ENCODE data around the gene CHFR.
A peak's percentile ranks its signal among the peaks of the same experiment; 100 is the strongest.
"Not testable (repeated sequence)": the region's sequence is repeated elsewhere in the genome, so short reads cannot be mapped to it uniquely, and the experiment has no call there.

CHFR gene

DNA sequence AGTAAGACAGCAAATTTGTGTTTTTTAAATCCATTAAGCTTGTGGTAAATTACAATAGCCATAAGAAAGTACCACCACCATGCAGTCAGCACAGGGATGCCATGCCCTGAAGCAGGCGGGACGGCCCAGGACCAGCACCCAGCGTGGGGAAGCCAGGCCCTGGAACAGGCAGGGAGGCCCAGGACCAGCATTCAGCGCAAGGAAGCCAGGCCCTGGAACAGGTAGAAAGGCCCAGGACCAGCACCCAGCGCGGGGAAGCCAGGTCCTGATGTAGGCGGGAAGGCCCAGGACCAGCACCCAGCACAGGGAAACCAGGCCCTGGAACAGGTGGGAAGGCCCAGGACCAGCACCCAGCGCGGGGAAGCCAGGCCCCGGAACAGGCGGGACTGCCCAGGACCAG lies 13.2 kb downstream of the CHFR start:
- no peak for DNase-seq

DNA sequence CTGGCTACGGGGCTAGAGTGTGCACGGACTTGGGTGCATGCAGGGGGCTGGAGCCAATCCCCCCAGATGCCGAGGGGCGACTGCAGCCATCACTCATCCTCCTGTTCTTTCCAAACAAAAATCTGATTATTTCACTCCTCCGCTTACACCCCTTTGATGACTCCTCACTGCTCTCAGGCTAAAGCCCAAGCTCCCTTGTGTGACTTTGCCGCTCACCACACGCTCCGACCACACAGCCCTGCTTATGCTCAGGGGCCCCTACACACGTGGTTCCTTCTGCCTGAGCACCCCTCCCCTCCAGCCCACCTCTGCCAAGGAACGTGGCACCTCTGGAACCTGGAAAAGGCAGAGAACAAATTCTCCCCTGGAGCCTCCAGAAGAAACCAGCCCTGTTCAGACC lies 13.7 kb downstream of the CHFR start:
- no peak for DNase-seq

DNA sequence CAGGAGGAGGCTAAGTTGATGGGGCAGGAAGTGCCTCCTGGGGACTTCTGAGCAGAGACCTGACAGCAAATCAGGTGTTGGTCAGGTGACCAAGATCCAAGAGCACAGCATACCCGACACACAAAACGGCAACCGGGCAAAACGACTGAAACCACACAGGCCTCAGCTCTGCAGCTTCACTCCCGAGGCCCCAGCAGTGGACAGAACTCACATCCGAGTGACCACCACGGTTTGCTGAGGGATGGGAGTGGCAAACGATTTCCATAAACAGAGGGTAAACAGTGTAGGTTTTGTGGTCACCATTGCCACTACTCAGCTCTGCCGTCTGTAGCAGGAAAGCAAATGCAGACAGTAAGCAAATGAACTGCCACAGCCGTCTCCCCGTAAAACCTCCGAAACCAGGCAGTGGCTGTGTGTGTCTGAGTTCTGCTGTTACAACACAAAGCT lies 14.4 kb downstream of the CHFR start:
- peak; percentile 48 for DNase-seq

DNA sequence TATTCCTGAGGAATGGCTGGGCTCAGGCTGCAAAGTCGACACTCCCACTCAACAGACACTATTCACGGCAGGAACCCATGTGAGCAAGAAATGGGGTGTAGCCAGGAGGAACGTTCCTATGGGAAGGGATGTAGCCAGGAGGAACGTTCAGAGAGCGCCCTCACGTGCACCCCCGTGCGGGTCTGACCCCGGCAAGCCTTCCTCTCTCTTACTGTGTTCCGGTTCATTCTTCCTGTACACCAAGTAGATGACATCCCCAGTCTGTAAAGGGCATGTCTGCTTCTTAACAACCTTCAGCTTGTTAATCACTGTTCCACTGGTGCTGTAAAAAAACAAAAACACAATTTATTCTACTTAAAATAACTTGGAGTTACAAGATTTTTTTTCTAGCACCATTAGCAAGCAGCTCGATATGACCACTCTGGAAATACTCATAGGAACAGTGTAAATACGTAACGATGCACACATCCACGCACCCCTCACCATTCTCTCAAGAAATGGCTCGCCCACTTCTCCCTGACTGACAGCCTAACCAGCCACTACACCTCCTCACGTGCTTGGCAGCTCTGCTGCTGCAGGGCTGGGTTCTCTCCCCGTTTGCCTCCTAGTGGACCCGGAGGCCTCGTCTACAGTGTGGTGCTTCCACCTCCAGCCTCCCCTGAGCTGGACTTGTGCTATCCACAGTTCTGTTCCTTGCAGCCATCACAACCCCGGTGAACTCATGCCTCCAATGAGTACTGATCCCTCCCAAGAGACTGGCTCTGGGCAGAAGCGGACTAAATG lies 15.1 kb downstream of the CHFR start:
- no peak for DNase-seq

DNA sequence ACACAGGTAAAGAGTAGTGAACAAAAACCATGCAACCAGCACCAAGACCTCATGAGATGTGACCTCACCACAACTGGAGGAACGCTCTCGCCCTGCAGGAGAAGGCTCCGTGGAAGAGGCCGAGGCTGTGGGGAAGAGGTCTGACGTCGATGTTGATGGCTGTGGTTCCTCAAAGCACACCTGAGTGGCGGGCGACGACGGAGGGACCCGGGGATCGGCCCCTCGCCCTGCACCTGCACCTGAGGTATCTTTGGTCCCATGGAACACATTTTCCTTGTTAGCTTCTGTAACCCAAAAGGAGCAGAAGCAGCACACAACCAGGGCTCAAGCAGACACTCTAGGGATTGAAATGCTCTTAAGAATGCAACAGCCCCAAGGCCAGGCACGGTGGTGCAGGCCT lies 17.9 kb downstream of the CHFR start:
- DNase-seq, result no peak

DNA sequence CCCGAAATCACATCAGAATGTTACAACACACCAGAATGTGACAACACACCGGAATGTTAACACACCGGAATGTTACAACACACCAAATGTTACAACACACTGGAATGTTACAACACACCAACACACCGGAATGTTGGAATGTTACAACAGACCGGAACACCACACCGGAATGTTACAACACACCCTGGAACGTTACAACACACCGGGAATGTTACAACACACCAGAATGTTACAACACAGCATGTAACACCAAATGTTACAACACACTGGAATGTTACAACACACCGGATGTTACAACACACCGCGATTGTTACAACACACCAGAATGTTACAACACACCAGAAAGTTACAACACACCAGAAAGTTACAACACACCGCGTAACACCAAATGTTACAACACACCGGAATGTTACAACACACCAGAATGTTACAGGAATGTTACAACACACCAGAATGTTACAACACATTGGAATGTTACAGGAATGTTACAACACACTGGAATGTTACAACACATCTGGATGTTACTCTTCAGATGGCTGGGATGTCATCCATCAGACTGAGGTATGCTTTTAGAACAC lies 21.1 kb downstream of the CHFR start:
- no peak for DNase-seq

DNA sequence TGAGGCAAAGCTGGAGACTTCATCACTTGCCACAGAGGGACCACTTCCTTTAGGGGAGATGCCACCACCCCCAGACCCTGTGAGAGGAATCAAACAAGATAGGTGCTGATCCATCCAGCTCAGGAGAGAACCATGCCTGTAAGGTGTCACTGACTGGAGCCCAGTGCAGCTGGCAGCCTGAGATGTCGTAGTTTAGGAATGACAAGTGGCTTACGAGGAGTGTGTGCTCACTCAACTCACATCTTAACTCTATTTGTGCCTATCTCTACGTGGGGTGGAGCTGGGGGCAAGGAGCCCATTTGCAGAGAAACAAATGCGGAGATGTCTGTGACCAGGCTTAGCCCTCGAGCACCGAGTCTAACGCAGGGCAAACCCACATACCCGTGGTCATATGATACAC lies 25.8 kb downstream of the CHFR start:
- DNase-seq, result no peak

DNA sequence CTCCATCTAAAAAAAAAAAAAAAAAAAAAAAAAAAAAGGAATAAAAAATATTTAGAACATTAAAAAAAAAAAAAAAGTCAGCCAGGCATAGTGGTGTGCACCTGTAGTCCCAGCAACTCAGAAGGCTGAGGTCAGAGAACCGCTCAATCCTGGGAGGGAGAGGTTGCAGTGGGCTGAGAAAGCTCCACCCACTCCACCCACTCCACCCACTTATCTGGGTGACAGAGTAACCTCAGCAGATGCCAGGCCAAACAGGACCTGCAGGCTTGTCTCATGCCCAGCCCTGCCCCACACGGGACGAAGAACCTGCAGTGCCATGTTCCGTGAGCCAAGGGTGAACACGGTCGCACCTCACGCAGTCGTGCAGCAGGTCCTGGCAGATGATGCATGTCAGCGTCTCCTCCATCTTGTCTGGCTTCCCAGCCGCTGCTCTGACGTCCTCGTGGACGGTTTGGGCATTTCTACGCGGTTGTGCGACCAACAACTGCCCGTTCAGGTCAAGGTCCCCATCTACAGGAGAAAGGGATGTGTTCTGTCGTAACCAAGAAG lies 28.6 kb downstream of the CHFR start:
- DNase-seq, result no peak

DNA sequence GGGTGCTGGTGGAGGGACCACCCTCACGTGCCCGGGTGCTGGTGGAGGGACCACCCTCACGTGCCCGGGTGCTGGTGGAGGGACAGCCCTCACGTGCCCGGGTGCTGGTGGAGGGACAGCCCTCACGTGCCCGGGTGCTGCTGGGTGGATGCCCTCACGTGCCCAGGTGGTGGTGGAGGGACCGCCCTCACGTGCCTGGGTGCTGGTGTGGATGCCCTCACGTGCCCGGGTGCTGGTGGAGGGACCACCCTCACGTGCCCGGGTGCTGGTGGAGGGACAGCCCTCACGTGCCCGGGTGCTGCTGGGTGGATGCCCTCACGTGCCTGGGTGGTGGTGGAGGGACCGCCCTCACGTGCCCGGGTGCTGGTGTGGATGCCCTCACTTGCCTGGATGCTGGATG lies 30.4 kb downstream of the CHFR start:
- DNase-seq, result not testable (repeated sequence)

DNA sequence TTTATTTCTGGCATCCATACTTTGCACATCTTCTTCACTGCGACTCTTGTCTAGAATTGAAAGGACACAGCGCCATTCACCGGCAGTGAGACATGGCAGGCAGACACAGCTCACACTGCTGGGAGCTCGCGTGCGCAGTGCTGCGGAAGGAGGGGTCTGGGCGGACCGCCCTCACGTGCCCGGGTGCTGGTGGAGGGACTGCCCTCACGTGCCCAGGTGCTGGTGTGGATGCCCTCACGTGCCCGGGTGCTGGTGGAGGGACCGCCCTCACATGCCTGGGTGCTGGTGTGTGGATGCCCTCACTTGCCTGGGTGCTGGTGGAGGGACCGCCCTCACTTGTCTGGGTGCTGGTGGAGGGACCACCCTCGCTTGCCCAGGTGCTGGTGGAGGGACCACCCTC lies 30.8 kb downstream of the CHFR start:
- DNase-seq, result no peak

DNA sequence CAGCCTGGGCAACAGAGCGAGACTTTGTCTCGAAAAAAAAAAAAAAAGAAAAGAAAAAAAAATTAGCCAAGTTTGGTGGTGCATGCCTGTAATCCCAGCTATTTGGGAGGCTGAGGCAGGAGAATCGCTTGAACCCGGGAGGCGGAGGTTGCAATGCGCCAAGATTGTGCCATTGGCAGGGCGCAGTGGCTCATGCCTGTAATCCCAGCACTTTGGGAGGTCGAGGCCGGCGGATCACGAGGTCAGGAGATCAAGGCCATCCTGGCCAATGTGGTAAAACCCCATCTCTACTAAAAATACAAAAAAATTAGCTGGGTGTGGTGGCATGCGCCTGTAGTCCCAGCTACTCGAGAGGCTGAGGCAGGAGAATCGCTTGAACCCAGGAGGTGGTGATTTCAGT lies 32.2 kb downstream of the CHFR start:
- DNase-seq, result not testable (repeated sequence)

DNA sequence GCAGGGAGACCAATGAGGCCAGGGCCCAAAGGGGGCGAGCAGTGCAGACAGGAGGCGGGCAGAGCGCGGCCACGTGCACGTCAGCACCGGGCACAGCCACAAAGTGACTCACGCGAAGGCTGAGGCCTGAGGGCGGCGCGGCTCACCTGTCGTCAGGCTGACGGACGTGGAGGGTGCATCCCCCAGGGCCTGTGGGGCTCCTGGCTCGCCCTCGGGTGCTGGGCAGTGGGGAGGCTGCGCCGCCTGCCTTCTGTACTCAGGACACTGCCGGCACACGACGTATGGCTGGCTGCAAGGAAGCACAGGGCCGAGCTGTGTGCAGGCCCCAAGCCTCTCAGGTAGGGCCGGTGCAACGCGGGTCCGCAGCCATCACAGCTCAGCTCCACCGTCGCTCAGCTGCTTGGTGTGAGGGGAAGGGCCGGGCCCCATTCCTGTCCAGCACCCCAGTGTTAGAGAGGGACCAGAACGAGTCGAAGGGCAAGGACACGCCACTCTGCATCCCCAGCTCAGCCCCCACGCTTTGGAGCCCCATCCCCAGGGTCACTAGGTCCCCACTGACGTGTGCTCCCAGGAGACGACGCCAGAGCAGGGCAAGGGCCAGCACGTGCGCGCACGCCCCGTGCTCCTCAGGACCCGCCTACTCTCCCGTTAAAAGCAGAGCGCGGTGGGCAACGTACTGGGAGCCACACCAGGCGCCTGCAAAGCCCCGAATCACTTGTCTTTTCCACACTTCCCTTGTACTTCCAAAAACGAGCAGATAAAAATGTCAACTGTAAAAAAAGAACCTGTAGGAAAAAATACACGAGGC lies 33.9 kb downstream of the CHFR start:
- DNase-seq, result no peak

DNA sequence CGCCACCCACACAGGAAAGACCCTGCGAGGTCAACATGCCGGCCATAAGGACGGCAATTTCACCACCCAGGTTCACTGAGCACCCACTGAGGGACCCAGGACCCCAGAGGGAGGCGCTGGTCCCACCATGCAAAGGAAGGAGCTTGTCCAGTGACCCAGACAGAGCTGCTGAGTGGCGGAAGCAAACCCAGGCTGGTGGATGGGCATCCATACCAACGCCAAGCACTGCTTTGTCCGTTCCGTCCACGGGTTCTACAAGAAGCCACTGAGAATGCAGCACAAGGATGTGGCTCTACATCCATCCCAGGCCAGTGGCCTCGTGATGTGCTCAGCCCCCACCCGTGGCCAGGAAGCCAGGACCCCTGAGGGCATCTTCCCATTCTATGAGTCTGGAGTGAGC lies 34.9 kb downstream of the CHFR start:
- DNase-seq, result no peak

DNA sequence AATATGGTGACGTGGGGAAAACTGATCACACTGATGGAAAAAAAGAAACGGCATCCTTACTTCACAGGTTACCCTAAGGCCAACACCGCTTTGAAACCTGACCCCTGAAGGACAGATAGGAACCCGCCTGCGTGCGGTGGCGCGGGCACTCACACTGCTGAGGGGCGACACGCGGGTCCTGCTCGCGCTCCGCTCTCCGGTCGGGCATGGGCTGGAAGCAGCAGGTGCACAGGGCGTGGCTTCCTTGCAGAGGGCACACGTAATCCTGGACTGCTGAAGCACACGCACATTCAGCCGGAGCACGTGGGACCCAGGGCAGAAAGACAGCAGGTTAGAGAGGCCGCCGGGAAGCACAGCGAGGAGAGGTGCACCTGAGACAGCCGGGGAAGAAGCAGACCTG lies 35.9 kb downstream of the CHFR start:
- DNase-seq, result no peak

DNA sequence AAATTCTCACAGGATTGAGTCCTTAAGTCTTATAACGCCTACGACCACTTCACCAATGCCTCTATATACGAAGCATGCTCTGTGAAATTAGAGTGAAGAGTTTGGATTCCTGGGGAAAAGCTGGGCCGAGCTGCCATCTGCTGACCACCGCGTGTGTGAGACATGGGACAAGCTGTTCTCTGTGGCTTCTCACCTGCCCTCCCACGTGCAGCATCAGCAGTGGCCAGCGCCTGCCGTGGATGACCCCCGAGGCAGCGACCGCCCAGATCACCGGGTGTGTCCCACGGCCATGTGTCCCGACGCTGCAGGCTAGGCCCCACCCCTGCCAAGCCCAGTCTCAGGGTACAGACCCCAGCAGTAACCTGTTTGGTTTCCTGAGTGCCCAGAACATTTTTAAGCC lies 37.1 kb downstream of the CHFR start:
- DNase-seq, result no peak

DNA sequence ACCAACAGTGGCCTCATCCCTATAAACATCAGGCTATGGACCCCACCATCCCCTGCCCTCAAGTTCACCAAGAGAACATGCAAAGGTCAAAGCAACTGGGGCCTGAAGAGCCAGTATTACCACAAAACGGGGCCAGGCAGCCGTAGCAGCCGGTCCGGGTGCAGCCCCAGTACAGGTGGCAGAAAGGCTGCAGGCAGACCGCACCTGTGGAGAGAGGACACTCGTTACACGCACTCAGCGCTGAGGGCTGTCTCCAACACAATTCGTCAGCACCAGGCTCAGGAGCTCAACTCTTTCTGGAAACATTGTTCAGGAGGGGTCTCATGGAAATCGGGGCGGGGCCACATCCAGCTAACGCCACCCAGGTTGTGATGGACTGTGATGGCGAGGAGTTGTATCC lies 38.9 kb downstream of the CHFR start:
- no peak for DNase-seq

DNA sequence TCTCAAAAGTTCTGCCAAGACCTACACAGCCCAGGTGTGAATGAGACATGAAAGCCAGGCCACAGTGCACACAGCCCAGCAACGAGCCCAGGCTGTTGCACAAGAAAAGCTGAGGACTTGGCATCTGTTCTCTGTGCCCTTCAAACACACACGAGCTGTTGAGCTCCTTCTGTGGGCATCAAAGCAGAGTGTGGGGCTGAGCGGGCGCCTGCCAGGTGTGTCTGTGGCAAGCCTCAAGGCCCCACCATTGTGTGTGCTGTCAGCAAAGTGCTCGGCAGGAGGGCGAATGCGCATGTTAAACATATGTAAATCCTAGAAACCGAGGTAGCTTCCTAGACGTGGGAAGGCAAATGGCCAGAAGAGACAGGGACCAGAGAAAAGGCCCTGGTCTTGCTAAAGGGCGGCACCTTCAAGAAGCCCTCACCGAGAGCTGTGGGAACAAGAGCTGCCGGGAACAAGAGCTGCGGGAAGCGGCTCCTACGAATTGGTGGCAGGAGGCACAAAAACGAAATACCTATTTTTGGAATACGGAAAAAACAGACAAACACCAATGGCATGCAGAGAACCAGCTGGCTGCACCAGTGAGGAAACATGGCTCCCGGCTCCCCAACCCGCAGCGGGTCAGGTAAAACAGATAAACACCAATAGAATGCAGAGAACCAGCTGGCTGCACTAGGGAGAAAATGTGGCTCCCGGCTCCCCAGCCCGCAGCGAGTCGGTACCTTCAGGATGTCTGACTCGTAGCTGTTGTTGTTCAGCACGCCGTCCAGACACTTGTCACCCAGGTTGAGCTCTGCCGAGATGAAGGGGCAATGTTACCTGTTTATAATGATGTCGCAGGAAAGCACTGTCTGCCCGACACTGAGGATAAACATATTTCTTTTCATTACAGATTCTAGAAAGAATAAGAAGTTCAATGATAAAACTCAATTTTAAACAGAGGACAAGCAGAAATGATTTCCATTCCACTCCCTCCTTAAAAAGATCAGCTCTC lies 39.7 kb downstream of the CHFR start:
- DNase-seq, result no peak

DNA sequence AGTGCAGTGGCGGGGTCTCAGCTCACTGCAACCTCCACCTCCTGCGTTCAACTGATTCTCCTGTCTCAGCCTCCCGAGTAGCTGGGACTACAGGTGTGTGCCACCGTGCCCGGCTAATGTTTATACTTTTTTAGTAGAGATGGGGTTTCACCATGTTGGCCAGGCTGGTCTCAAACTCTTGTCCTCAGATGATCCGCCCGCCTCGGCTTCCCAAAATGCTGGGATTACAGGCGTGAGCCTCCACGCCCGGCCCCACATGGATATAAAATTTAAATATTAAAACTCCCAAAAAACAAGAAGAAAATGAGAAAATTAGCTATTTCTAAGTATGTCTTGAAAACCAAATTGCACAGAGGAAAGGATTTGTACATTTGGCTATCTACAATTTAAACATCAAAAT lies 42.7 kb downstream of the CHFR start:
- not testable (repeated sequence) for DNase-seq

DNA sequence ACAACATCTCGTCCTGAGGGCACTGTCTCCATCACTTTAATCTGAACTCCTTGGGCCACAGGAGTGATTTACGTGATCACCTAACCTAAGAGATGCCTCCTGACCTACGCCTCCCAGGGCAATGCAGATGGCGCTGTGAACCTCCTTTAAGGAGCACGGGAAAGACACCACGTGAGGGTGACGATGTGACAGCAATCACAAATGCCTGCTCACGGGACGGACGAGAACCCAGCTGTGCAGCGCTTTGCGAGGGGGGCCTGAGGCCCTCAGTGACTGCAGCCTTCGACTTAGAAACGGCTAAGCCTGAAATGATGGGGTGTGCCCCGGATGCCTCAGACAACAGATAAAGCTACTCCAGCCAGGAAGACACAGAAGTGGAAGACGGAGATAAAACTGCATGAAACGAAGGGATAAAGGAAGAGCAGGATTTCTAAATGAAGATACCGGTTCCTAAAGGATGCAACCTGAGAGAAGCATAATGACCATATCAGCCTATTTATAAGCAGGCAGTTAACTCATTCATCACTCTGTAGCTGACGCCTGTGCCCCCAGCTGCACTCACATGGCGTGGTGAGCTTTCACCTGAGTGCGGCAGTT lies 44.9 kb downstream of the CHFR start:
- no peak for DNase-seq

DNA sequence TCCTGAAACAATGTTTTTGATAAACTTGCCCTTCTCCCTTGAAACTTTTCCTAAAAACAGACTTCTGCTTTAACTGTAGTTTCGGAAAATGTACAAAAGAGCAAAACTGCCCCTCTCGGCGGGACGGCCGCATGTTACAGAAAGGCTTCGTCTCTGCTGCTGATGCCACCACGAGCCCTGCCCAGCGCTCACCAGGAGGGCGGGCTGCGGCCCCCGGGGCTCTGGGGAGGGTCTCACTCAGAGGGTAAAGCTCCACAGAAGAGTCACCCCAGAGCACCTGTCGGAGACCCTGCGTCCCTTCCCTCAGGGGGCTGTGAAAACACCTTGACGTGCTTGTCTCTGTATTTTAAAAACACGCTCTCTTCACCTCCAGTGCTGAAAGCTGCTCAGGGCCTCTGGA lies 46.3 kb downstream of the CHFR start:
- no peak for DNase-seq

DNA sequence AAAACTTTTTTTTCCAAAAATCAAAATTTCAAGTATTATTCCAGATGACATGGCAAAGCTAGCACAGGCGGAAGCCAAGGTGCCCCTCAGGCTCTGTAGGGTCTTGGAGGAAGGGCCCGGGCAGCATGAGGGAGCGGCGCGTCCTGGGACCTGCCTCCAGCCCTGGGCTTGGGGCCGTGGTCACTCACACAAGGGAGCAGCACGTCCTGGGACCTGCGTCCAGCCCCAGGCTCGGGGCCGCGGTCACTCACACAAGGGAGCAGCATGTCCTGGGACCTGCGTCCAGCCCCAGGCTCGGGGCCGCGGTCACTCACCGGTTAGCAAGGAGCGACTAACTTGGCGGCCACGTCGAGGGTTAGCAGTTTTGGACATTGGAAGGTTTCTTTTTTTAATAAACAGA lies 46.9 kb downstream of the CHFR start:
- DNase-seq, result no peak

All from activated CD4-positive, alpha-beta T cell treated with anti-CD3 and anti-CD28 coated beads, Interleukin-2, Interleukin-6, amounts not matched to agents 100 ng/mL and 50 ng/mL, durations not matched to agents 16 hours and 8 hours (primary cell).